Type B pancreatic cell (in vitro differentiated cells): Measurements from ENCODE around the gene GALNT12. TPM values are rescaled to one million over a fixed set of nuclear protein-coding genes. Genes with fewer than 3 reads are reported as not detected.

Experiments used
- DNase-seq: peaks from one replicate; pipeline ENCODE4 v3.0.0; 2021; ENCODE audit warnings: mixed read lengths; ENCODE audit not compliant: unreplicated experiment; ENCODE audit errors: extremely low spot score
- H3K27ac Mint-ChIP-seq: 2 replicates; pipeline ENCODE4 v1.8.0; 2021; ENCODE audit warnings: mild to moderate bottlenecking, mixed read lengths
- H3K27me3 Mint-ChIP-seq: 2 replicates; pipeline ENCODE4 v1.8.0; 2021; ENCODE audit warnings: mixed read lengths
- H3K36me3 Mint-ChIP-seq: 2 replicates; pipeline ENCODE4 v1.8.0; 2021; ENCODE audit warnings: mixed read lengths
- H3K4me1 Mint-ChIP-seq: one replicate; pipeline ENCODE4 v1.8.0; 2021; ENCODE audit warnings: mixed read lengths; ENCODE audit not compliant: unreplicated experiment
- H3K4me3 Mint-ChIP-seq: 2 replicates; pipeline ENCODE4 v1.8.0; 2021; ENCODE audit warnings: mild to moderate bottlenecking, mixed read lengths
- H3K9me3 Mint-ChIP-seq: 2 replicates; pipeline ENCODE4 v1.8.0; 2021; ENCODE audit warnings: mixed read lengths
- CTCF ChIP-seq: fragments of 200-600 bp; sonication (generic); conservative IDR thresholded peaks from 2 replicates; pipeline ENCODE4 v1.5.0; 2021; ENCODE audit warnings: antibody characterized with exemption, mild to moderate bottlenecking
- total RNA-seq: library from RNA; stranded (reverse); gene quantifications from 2 replicates; pipeline ENCODE4 v1.2.1, GENCODE V29; 2021; ENCODE audit warnings: low replicate concordance

The GALNT12 gene
- total RNA-seq, 1 donor from 2014 or later, result 25.8 TPM

DNA sequence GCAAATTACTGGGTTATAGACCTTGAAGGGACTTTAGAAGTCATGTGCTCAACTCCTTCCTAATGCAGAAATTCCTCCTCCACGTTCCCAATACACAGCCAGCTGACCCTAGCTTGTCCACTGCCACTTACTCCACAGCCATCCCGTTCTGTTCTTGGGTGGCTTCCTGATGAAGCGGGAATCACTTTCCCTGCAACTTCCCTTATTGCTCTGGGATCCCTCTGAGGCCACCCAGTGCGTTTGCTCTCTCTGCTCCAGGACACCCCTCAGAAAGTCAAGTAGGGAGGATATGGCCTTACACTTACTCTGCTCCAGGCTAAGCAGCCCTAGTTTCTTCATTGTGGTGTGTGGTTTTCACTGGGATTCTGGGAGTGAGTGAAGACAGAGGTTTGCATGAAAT is 55.5 kb downstream of the GALNT12 start:
- peaks cover 21% of the 10 kb centered on the region for H3K27me3 Mint-ChIP-seq
- H3K27ac Mint-ChIP-seq, result no peak overlapping the region
- no peaks in the 10 kb centered on the region for H3K36me3 Mint-ChIP-seq
- DNase-seq, result no peak
- H3K4me1 Mint-ChIP-seq, result peaks cover 4% of the 10 kb centered on the region
- no peak overlapping the region for H3K4me3 Mint-ChIP-seq
- H3K9me3 Mint-ChIP-seq, result no peaks in the 10 kb centered on the region
- no peak for TF ChIP-seq CTCF

- TF ChIP-seq CTCF, result no peak
- no peak for DNase-seq
- H3K27ac Mint-ChIP-seq, result no peak overlapping the region
These were observed 57.1 kb downstream of the GALNT12 start for GRCh38 chr9:98864281-98865174.

DNA sequence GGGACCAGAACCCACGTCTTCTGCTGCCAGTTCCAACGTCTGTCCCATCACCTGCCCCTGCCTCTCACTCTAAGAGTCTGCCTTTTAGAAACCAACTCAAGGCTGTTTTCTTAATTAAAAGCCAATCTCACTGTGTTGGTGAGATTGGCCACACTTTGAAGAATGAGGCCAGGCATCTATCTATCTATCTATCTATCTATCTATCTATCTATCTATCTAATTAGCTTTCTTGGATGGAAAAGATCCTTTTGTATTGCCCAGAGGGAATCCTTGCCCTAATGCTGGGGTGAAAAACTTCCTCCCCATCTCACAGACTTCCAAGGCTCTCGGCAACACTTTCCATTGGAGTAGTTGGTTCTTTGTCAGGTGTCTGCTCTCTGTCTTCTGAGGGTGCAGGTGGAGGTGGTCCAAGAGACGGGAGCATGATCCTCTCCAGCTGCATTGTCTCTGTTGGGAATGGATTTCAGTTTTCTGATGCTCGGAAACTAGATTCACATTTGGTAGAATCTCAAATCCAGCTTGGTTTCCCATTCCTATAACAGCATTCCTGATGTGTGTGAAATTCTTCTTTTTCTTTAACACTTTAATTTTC is 57.9 kb downstream of the GALNT12 start:
- H3K27ac Mint-ChIP-seq, result no peak overlapping the region
- H3K27me3 Mint-ChIP-seq, result peaks cover 18% of the 10 kb centered on the region
- no peak overlapping the region for H3K4me3 Mint-ChIP-seq
- TF ChIP-seq CTCF, result no peak
- H3K9me3 Mint-ChIP-seq, result no peaks in the 10 kb centered on the region
- H3K4me1 Mint-ChIP-seq, result peaks cover 4% of the 10 kb centered on the region
- H3K36me3 Mint-ChIP-seq, result no peaks in the 10 kb centered on the region
- no peak for DNase-seq

More at GRCh38 chr9:98864281-98865174, 57.1 kb downstream of the GALNT12 start:
- H3K27me3 Mint-ChIP-seq, result peaks cover 18% of the 10 kb centered on the region
- H3K4me3 Mint-ChIP-seq, result no peak overlapping the region
- H3K4me1 Mint-ChIP-seq, result peaks cover 4% of the 10 kb centered on the region
- H3K36me3 Mint-ChIP-seq, result no peaks in the 10 kb centered on the region
- H3K9me3 Mint-ChIP-seq, result no peaks in the 10 kb centered on the region

DNA sequence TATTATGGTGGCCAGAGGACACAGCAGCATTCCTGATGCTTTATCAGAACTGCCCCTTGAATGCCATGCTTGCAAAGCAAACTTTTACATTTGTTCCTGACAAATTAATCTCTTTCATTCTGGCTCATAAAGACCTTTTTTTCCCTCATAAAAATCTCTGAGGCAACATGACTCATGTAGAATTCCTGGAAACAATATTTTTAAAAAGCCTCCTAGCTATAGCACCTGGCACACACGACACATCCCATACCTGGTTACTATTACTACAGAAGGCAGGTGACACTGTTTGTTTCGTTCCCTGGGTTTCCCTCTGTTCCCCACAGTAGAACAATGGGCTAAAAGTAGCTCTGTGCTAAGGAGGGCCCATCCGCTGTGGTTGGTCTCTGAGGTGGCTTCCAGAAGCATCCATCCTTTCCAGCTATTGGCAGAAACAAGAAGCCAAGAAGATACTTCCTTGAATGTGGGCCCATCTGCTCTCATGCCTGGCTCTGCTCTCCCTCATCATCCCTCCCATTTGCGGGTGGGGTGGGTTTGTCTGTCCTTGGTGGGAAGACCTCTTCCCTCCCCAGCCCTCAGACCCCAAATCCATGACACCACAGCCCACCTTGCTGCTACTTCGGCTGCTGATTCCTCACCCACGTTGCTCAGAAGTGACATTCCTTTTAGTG is 59.1 kb downstream of the GALNT12 start:
- Mint-ChIP-seq H3K27ac (no peak overlapping the region), H3K36me3 (no peaks in the 10 kb centered on the region)

GRCh38 chr9:98867103-98867428 is 59.6 kb downstream of the GALNT12 start:
- Mint-ChIP-seq H3K4me3 (no peak overlapping the region), H3K27ac (no peak overlapping the region), H3K27me3 (peaks cover 25% of the 10 kb centered on the region), H3K9me3 (no peaks in the 10 kb centered on the region), H3K4me1 (peaks cover 4% of the 10 kb centered on the region), H3K36me3 (no peaks in the 10 kb centered on the region)
- no peak for TF ChIP-seq CTCF
- DNase-seq, result no peak

More for the DNA sequence above, 59.1 kb downstream of the GALNT12 start:
- no peak for TF ChIP-seq CTCF
- Mint-ChIP-seq H3K27me3 (peaks cover 20% of the 10 kb centered on the region), H3K9me3 (no peaks in the 10 kb centered on the region), H3K4me3 (no peak overlapping the region), H3K4me1 (peaks cover 4% of the 10 kb centered on the region)
- no peak for DNase-seq
